GM20431 (cell line): ENCODE data around the gene OR10G7.

Source experiments
- in situ Hi-C: fragments of 300-500 bp; cut with MseI, MboI; formaldehyde crosslinking; loops from one replicate; pipeline ENCODE4 v1.15.0; 2020; ENCODE audit warnings: low sequenced_read_pairs; ENCODE audit not compliant: unreplicated experiment

Gene OR10G7

GRCh38 chr11:124041254-124041653 lies at the start of gene OR10G7:
Gene OR10G7 (minus strand): TSS chr11:124041325. CDS start chr11:124039001, 2,324 bp downstream.
- in situ Hi-C loops = no loop called here

GRCh38 chr11:124085997-124086846 lies 45.1 kb upstream of the OR10G7 start:
- in situ Hi-C loops = loop anchor here (25.0 kb wide), 1 partner anchor 501 kb away; no protein-coding TSS in a partner anchor

GRCh38 chr11:124085583-124085982 lies 44.5 kb upstream of the OR10G7 start:
- in situ Hi-C loops = loop anchor here (25.0 kb wide), 1 partner anchor 502 kb away; no protein-coding TSS in a partner anchor

- in situ Hi-C loops = loop anchor here (25.0 kb wide), 1 partner anchor 505 kb away; no protein-coding TSS in a partner anchor
These were observed 41.2 kb upstream of the OR10G7 start for GRCh38 chr11:124082371-124082770.

GRCh38 chr11:124081483-124081882 lies 40.4 kb upstream of the OR10G7 start:
- in situ Hi-C loops = loop anchor here (25.0 kb wide), 1 partner anchor 506 kb away; no protein-coding TSS in a partner anchor

- in situ Hi-C loops = loop anchor here (25.0 kb wide), 1 partner anchor 507 kb away; no protein-coding TSS in a partner anchor
These were observed 39.3 kb upstream of the OR10G7 start for GRCh38 chr11:124080327-124081001.

- in situ Hi-C loops = loop anchor here (25.0 kb wide), 1 partner anchor 508 kb away; no protein-coding TSS in a partner anchor
These were observed 38.7 kb upstream of the OR10G7 start for GRCh38 chr11:124079631-124080326.

GRCh38 chr11:124078591-124078990 lies 37.5 kb upstream of the OR10G7 start:
- in situ Hi-C loops = loop anchor here (25.0 kb wide), 1 partner anchor 509 kb away; no protein-coding TSS in a partner anchor

- in situ Hi-C loops = loop anchor here (25.0 kb wide), 1 partner anchor 510 kb away; no protein-coding TSS in a partner anchor
These were observed 36.1 kb upstream of the OR10G7 start for GRCh38 chr11:124077266-124077665.

- in situ Hi-C loops = loop anchor here (25.0 kb wide), 1 partner anchor 511 kb away; no protein-coding TSS in a partner anchor
These were observed 34.9 kb upstream of the OR10G7 start for GRCh38 chr11:124075841-124076651.

- in situ Hi-C loops = loop anchor here (25.0 kb wide), 1 partner anchor 512 kb away; no protein-coding TSS in a partner anchor
These were observed 34.3 kb upstream of the OR10G7 start for GRCh38 chr11:124075492-124075840.

GRCh38 chr11:124074554-124074953 lies 33.4 kb upstream of the OR10G7 start:
- in situ Hi-C loops = no loop called here

GRCh38 chr11:124072147-124072546 lies 31.0 kb upstream of the OR10G7 start:
- in situ Hi-C loops = no loop called here

GRCh38 chr11:124071623-124071948 lies 30.5 kb upstream of the OR10G7 start:
- in situ Hi-C loops = no loop called here

- in situ Hi-C loops = no loop called here
These were observed 29.9 kb upstream of the OR10G7 start for GRCh38 chr11:124070915-124071622.

- in situ Hi-C loops = no loop called here
These were observed 28.6 kb upstream of the OR10G7 start for GRCh38 chr11:124069429-124070401.

GRCh38 chr11:124068601-124069110 lies 27.5 kb upstream of the OR10G7 start:
- in situ Hi-C loops = no loop called here
